ENCODE data around the gene LRG1. TPM values are rescaled to one million over a fixed set of nuclear protein-coding genes. Genes with fewer than 3 reads are reported as not detected.

Gene LRG1
- total RNA-seq, 1 donor from 2014 or later = 328 TPM

DNA sequence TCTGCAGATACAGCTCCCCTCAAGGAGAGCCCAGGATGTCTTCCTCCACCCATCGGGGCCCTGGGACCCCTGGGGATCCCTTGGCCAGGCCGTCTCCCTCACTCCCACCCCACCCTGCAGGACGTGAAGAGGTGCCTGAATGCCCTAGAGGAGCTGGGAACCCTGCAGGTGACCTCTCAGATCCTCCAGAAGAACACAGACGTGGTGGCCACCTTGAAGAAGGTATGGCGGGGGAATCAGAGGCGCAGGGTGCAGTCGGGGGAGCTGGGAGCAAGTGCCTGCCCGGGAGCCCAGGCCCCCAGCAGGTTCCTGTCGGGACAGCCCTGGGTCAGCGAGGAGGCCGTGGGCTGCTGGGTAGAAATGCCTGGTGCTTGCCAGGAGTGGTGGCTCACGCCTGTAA, 41.1 kb downstream of the LRG1 start:
- no peak for DNase-seq (ENCODE audit: low spot score)
- ATAC-seq = no peak

- DNase-seq (ENCODE audit: low spot score) (no peak), ATAC-seq (no peak)
Observed at GRCh38 chr19:4497770-4498389, 42.0 kb downstream of the LRG1 start.

DNA sequence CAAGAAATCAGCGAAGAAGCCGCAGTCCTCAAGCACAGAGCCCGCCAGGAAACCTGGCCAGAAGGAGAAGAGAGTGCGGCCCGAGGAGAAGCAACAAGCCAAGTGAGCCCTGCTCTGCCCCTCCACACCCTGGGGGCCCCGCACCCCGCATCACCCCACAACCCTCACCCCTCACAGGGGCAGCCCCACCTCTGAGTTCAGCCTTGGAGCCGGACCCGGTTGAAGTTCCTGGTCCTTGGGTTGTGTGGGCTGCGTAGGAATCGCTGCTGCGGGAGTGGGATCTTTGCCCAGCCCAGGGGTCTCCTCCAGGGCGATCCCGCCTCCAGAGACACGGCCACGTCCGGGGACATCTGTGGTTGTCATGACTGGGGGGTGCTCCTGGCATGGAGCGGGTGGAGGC, 43.5 kb downstream of the LRG1 start:
- ATAC-seq (no peak), DNase-seq (ENCODE audit: low spot score) (no peak)

- peak; percentile 66 for ATAC-seq
- no peak for DNase-seq (ENCODE audit: low spot score)
Observed at GRCh38 chr19:4495471-4495870, 44.4 kb downstream of the LRG1 start.

- DNase-seq (ENCODE audit: low spot score) (no peak), ATAC-seq (no peak)
Observed at GRCh38 chr19:4494691-4495064, 45.2 kb downstream of the LRG1 start.

- DNase-seq (ENCODE audit: low spot score) (no peak), ATAC-seq (no peak)
Observed at GRCh38 chr19:4493929-4494690, 45.7 kb downstream of the LRG1 start.

DNA sequence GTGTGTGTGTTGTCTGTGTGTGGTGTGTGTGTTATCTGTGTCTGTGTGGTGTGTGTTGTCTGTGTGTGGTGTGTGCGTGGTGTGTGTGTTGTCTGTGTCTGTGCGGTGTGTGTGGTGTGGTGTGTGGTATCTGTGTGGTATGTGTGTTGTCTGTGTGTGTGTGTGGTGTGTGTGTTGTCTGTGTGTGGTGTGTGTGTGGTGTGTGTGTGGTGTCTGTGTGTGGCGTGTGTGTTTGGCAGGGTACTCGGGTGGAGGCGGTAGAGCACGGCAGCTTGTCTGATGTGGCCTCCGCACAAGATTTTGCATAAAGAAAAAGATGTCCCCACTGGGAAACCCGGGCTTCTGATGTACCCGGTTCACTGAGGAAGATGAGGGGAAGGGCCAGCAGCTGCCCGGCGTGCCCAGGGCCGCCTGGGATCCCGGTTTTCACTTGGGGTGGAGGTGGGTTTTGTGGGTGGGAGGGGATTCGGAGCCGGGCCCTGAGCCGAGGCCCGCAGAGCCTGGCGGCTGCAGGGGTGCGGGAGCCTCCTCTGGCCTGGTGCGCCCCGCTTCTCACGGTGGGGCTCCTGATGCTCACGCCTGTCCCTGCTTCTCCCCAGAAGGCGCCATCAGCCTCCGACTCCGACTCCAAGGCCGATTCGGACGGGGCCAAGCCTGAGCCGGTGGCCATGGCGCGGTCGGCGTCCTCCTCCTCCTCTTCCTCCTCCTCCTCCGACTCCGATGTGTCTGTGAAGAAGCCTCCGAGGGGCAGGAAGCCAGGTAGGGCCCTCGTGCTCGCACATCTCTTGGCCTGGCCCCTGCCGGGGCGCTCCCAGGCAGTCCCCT, 46.5 kb downstream of the LRG1 start:
- ATAC-seq (no peak), DNase-seq (ENCODE audit: low spot score) (no peak)

GRCh38 chr19:4492337-4493103, 47.3 kb downstream of the LRG1 start:
- DNase-seq (ENCODE audit: low spot score) (no peak), ATAC-seq (no peak)

DNA sequence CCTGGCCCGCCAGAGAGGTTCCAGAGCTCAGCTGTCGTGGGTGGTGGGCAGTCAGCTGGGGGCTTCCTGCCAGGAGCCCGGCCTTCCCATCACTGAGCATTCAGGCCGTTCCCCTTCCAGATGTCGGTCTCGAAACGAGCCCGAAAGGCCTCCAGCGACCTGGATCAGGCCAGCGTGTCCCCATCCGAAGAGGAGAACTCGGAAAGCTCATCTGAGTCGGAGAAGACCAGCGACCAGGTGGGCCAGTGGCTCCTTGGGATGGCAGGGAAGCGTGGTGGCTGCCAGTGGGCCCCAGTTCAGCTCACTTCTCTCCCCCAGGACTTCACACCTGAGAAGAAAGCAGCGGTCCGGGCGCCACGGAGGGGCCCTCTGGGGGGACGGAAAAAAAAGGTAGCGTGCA, 48.4 kb downstream of the LRG1 start:
- no peak for ATAC-seq
- no peak for DNase-seq (ENCODE audit: low spot score)

- DNase-seq (ENCODE audit: low spot score) (no peak), ATAC-seq (no peak)
Observed at GRCh38 chr19:4488496-4488895, 51.3 kb downstream of the LRG1 start.

- no peak for DNase-seq (ENCODE audit: low spot score)
- no peak for ATAC-seq
Observed at GRCh38 chr19:4487572-4487971, 52.3 kb downstream of the LRG1 start.

Other genes with a start within 250 kb of the LRG1 start
- 0.25 TPM for gene TMIGD2, start 237.6 kb downstream of the LRG1 start, total RNA-seq
- 1.3 TPM for gene FSD1, start 235.4 kb downstream of the LRG1 start, total RNA-seq
- gene STAP2, start 201.2 kb downstream of the LRG1 start, total RNA-seq = 31.8 TPM
- gene MPND, start 196.5 kb downstream of the LRG1 start, total RNA-seq = 24.2 TPM
- 30.2 TPM for gene SH3GL1, start 139.5 kb downstream of the LRG1 start, total RNA-seq
- 3.3 TPM for gene CHAF1A, start 137.4 kb downstream of the LRG1 start, total RNA-seq
- gene UBXN6, start 82.2 kb downstream of the LRG1 start, total RNA-seq = 73.5 TPM
- 16.8 TPM for gene HDGFL2, start 67.7 kb downstream of the LRG1 start, total RNA-seq
- gene PLIN4, start 21.6 kb downstream of the LRG1 start, total RNA-seq = 36.8 TPM
- gene PLIN5, start 4.8 kb downstream of the LRG1 start, total RNA-seq = 136 TPM
- gene SEMA6B, start 19.6 kb upstream of the LRG1 start, total RNA-seq = 1.8 TPM
- 24.5 TPM for gene TNFAIP8L1, start 99.5 kb upstream of the LRG1 start, total RNA-seq
- gene MYDGF, start 130.3 kb upstream of the LRG1 start, total RNA-seq = 85.4 TPM
- 61.3 TPM for gene DPP9, start 183.8 kb upstream of the LRG1 start, total RNA-seq